H1 (cell line): ENCODE data around the gene ZNF697. TPM values are rescaled to one million over a fixed set of nuclear protein-coding genes. Genes with fewer than 3 reads are reported as not detected.

Experiments
- CTCF ChIA-PET: fragments of 300-600 bp; sonication (Branson Sonifier 250); formaldehyde crosslinking; loops from one replicate; lab custom pipeline; 2021; ENCODE audit not compliant: partially characterized antibody; lab: Charles Lee
- POLR2A ChIA-PET: fragments of 300-600 bp; sonication (Branson Sonifier 250); formaldehyde crosslinking; loops from one replicate; lab custom pipeline; 2021; ENCODE audit warnings: inconsistent platforms; ENCODE audit not compliant: partially characterized antibody; lab: Charles Lee
- DNase-seq, 2 experiments: peaks; one replicate each; pipeline versions ENCODE4 v3.0.0 to v3.0.0-alpha.2; 2010 to 2022; ENCODE audit warnings: low spot score in 2 of 2, low read depth in 1 of 2, mixed read lengths in 1 of 2
- FAIRE-seq: peaks from 2 replicates; lab custom pipeline; 2011; peaks lifted over from hg19 to GRCh38; lab: Jason Lieb, UNC
- H2AFZ ChIP-seq: 2 replicates; pipeline ENCODE4 v1.8.1; 2012; ENCODE audit warnings: low read length, inconsistent platforms
- H2AK5ac ChIP-seq: 2 replicates; pipeline ENCODE4 v1.6.1; 2013; ENCODE audit warnings: low read depth, low read length
- H2BK120ac ChIP-seq: replicated peaks from 2 replicates; pipeline ENCODE3; 2013; ENCODE audit warnings: low read depth, low read length, inconsistent platforms
- H2BK12ac ChIP-seq: 2 replicates; pipeline ENCODE4 v1.6.1; 2013; ENCODE audit warnings: low read depth, low read length
- H2BK15ac ChIP-seq: 2 replicates; pipeline ENCODE4 v1.6.1; 2013; ENCODE audit warnings: low read length
- H2BK20ac ChIP-seq: 2 replicates; pipeline ENCODE4 v1.6.1; 2013; ENCODE audit warnings: low read length
- H2BK5ac ChIP-seq: 2 replicates; pipeline ENCODE4 v1.6.1; 2013; ENCODE audit warnings: low read depth, low read length
- H3K14ac ChIP-seq: 2 replicates; pipeline ENCODE4 v1.6.1; 2013; ENCODE audit warnings: inconsistent platforms; ENCODE audit not compliant: insufficient read length
- H3K18ac ChIP-seq: 2 replicates; pipeline ENCODE4 v1.6.1; 2013; ENCODE audit warnings: low read length; ENCODE audit errors: extremely low read depth
- H3K23ac ChIP-seq: 2 replicates; pipeline ENCODE4 v1.6.1; 2013; ENCODE audit warnings: inconsistent platforms; ENCODE audit not compliant: insufficient read length
- H3K23me2 ChIP-seq: 2 replicates; pipeline ENCODE4 v1.6.1; 2013; ENCODE audit warnings: low read depth, low read length
- H3K27ac ChIP-seq: 2 replicates; pipeline ENCODE4 v1.6.1; 2011; ENCODE audit warnings: low read depth, low read length, inconsistent platforms
- H3K27me3 ChIP-seq, 4 experiments: replicated peaks in 1 of 4; 1 replicate in 1 of 4; 2 replicates in 3 of 4; pipeline versions ENCODE4 v1.6.1 to v1.8.1; 2011 to 2013; ENCODE audit warnings: low read length in 3 of 4, mild to moderate bottlenecking in 3 of 4, inconsistent platforms in 2 of 4, mixed read lengths in 2 of 4, moderate library complexity in 1 of 4; ENCODE audit not compliant: control insufficient read depth in 3 of 4, insufficient read depth in 3 of 4; ENCODE audit errors: extremely low read depth in 1 of 4
- H3K36me3 ChIP-seq, 4 experiments: 2 replicates each; pipeline versions ENCODE4 v1.6.1 to v1.8.1; 2011 to 2013; ENCODE audit warnings: mild to moderate bottlenecking in 4 of 4, low read length in 3 of 4, moderate library complexity in 2 of 4, control low read depth in 1 of 4, inconsistent platforms in 1 of 4; ENCODE audit not compliant: insufficient read depth in 4 of 4, control insufficient read depth in 2 of 4
- H3K4ac ChIP-seq: replicated peaks from 2 replicates; pipeline ENCODE3; 2013; ENCODE audit warnings: low read length, low read depth, mixed read lengths, inconsistent platforms; ENCODE audit not compliant: insufficient read length
- H3K4me1 ChIP-seq, 4 experiments: replicated peaks in 1 of 4; 1 replicate in 1 of 4; 2 replicates in 3 of 4; pipeline versions ENCODE4 v1.6.1 to v1.8.1; 2011 to 2013; ENCODE audit warnings: low read length in 3 of 4, inconsistent platforms in 2 of 4, mixed read lengths in 1 of 4; ENCODE audit not compliant: insufficient read depth in 4 of 4, control insufficient read depth in 3 of 4
- H3K4me2 ChIP-seq, 2 experiments: 2 replicates each; pipeline versions ENCODE4 v1.6.1 to v1.8.1; 2011 to 2013; ENCODE audit warnings: low read depth in 2 of 2, low read length in 2 of 2, control low read depth in 1 of 2, inconsistent platforms in 1 of 2, mild to moderate bottlenecking in 1 of 2; ENCODE audit not compliant: insufficient read depth in 1 of 2
- H3K4me3 ChIP-seq, 4 experiments: fragments of 200-600, 300-600 bp in 1 of 4; sonication (generic), shearing (Covaris generic), sonication (Bioruptor Twin) in 1 of 4; 2 replicates each; pipeline versions ENCODE4 v1.5.1 to v1.8.1; 2011 to 2016; ENCODE audit warnings: low read length in 4 of 4, low read depth in 3 of 4, control low read depth in 2 of 4, inconsistent platforms in 2 of 4, mild to moderate bottlenecking in 2 of 4, mixed read lengths in 1 of 4, moderate library complexity in 1 of 4; ENCODE audit not compliant: insufficient read depth in 2 of 4; ENCODE audit errors: extremely low read depth in 1 of 4
- H3K56ac ChIP-seq: replicated peaks from 2 replicates; pipeline ENCODE3; 2013; ENCODE audit warnings: low read depth, mild to moderate bottlenecking, mixed read lengths, low read length, inconsistent platforms; ENCODE audit not compliant: insufficient read length
- H3K79me1 ChIP-seq: 2 replicates; pipeline ENCODE4 v1.6.1; 2013; ENCODE audit warnings: low read depth, low read length, control low read depth
- H3K79me2 ChIP-seq, 2 experiments: 2 replicates each; pipeline versions ENCODE4 v1.6.1 to v1.8.1; 2012 to 2013; ENCODE audit warnings: low read length in 2 of 2, mild to moderate bottlenecking in 2 of 2, inconsistent platforms in 1 of 2; ENCODE audit not compliant: insufficient read depth in 2 of 2, control insufficient read depth in 1 of 2
- H3K9ac ChIP-seq, 4 experiments: replicated peaks in 1 of 4; 1 replicate in 1 of 4; 2 replicates in 3 of 4; pipeline versions ENCODE4 v1.6.1 to v1.8.1; 2011 to 2013; ENCODE audit warnings: low read depth in 3 of 4, low read length in 3 of 4, control low read depth in 2 of 4, mild to moderate bottlenecking in 2 of 4, moderate library complexity in 2 of 4, inconsistent platforms in 1 of 4; ENCODE audit errors: extremely low read depth in 1 of 4
- H3K9me3 ChIP-seq, 2 experiments: 2 replicates each; pipeline versions ENCODE4 v1.6.1 to v1.8.1; 2012 to 2013; ENCODE audit warnings: mild to moderate bottlenecking in 2 of 2, moderate library complexity in 2 of 2, control low read depth in 1 of 2, inconsistent platforms in 1 of 2, low read depth in 1 of 2, low read length in 1 of 2, mixed read lengths in 1 of 2; ENCODE audit not compliant: insufficient read depth in 2 of 2
- H4K20me1 ChIP-seq, 2 experiments: replicated peaks in 1 of 2; 2 replicates each; pipeline versions ENCODE3 to v1.8.1; 2011 to 2013; ENCODE audit warnings: inconsistent platforms in 2 of 2, low read length in 2 of 2, mild to moderate bottlenecking in 1 of 2; ENCODE audit not compliant: insufficient read depth in 2 of 2, control insufficient read depth in 1 of 2
- H4K5ac ChIP-seq: 2 replicates; pipeline ENCODE4 v1.6.1; 2013; ENCODE audit warnings: low read length, low read depth, mixed read lengths, inconsistent platforms; ENCODE audit not compliant: insufficient read length
- H4K8ac ChIP-seq: 2 replicates; pipeline ENCODE4 v1.8.0; 2013; ENCODE audit warnings: mild to moderate bottlenecking, moderate library complexity, low read length, inconsistent platforms; ENCODE audit not compliant: insufficient read depth; ENCODE audit errors: extremely low read depth
- H4K91ac ChIP-seq: replicated peaks from 2 replicates; pipeline ENCODE3; 2013; ENCODE audit warnings: low read length, mixed read lengths, inconsistent platforms; ENCODE audit not compliant: insufficient read length
- CBX5 ChIP-seq: fragments of 300-800, 300-1000 bp; sonication (generic); IDR thresholded peaks from 2 replicates; pipeline ENCODE4 v1.7.1; 2016; ENCODE audit warnings: antibody characterized with exemption, low read length, low read depth
- CHD2 ChIP-seq: IDR thresholded peaks from 2 replicates; pipeline ENCODE4 v1.6.1; 2012; ENCODE audit warnings: low read length, improper control_type of control experiment
- GABPA ChIP-seq: IDR thresholded peaks from 2 replicates; pipeline ENCODE4 v1.6.1; 2011; ENCODE audit warnings: mild to moderate bottlenecking, low read length, moderate library complexity, borderline replicate concordance; ENCODE audit not compliant: insufficient read depth
- HDAC6 ChIP-seq: IDR thresholded peaks from one replicate; pipeline ENCODE4 v1.7.1; 2012; ENCODE audit warnings: low read depth, mild to moderate bottlenecking, inconsistent platforms, low read length, moderate library complexity
- JUND ChIP-seq: IDR thresholded peaks from 2 replicates; pipeline ENCODE4 v1.6.1; 2011; ENCODE audit warnings: mild to moderate bottlenecking, improper control_type of control experiment, low read length
- POLR2A ChIP-seq, 2 experiments: IDR thresholded peaks; 1 replicate in 1 of 2; 2 replicates in 1 of 2; pipeline ENCODE4 v1.6.1; 2011; ENCODE audit warnings: low read depth in 2 of 2, low read length in 2 of 2, mild to moderate bottlenecking in 2 of 2; ENCODE audit errors: control extremely low read depth in 1 of 2
- RFX5 ChIP-seq: IDR thresholded peaks from 2 replicates; pipeline ENCODE4 v1.6.1; 2011; ENCODE audit warnings: low read depth, low read length, improper control_type of control experiment, borderline replicate concordance
- SAP30 ChIP-seq: fragments of 300-600 bp; sonication (generic); IDR thresholded peaks from 2 replicates; pipeline ENCODE4 v1.7.1; 2012; ENCODE audit warnings: low read length, moderate library complexity, mild to moderate bottlenecking, inconsistent platforms; ENCODE audit not compliant: insufficient read depth, insufficient replicate concordance
- SP2 ChIP-seq: IDR thresholded peaks from 2 replicates; pipeline ENCODE4 v1.6.1; 2012; ENCODE audit warnings: mild to moderate bottlenecking, low read length, inconsistent platforms
- TAF1 ChIP-seq: IDR thresholded peaks from 2 replicates; pipeline ENCODE4 v1.6.1; 2011; ENCODE audit warnings: mild to moderate bottlenecking, low read depth, low read length
- TCF12 ChIP-seq: IDR thresholded peaks from 2 replicates; pipeline ENCODE4 v1.6.1; 2011; ENCODE audit warnings: low read depth, mild to moderate bottlenecking, low read length
- WGBS, 2 experiments: shearing (Covaris generic) in 1 of 2; methylation state at CpG; one replicate each; pipeline versions ENCODE4 v1.1.6 to v1.1.7; 2013 to 2015; ENCODE audit warnings: low lambda C conversion rate in 2 of 2, mixed read lengths in 2 of 2, inconsistent platforms in 1 of 2, low coverage in 1 of 2, missing lambda C conversion rate in 1 of 2; ENCODE audit not compliant: insufficient replicate concordance in 2 of 2, insufficient coverage in 1 of 2, insufficient read length in 1 of 2; ENCODE audit errors: extremely low coverage in 1 of 2, missing lambda C conversion rate in 1 of 2; 5-methylcytosine and 5-hydroxymethylcytosine counted together
- polyA plus RNA-seq, 7 experiments: library from polyadenylated mRNA; depleted of rRNA in 3 of 7; stranded (reverse) in 5 of 7; unstranded in 2 of 7; fragments of >200 nt in 5 of 7; fragments of 200-250 nt in 2 of 7; gene quantifications; 1 replicate in 5 of 7; 2 replicates in 1 of 7; 4 replicates in 1 of 7; pipeline versions ENCODE4 v1.2.1 to v1.2.3, GENCODE V29; 2011 to 2013; ENCODE audit warnings: missing spikeins in 2 of 7, mixed read lengths in 2 of 7
- total RNA-seq: library from RNA; stranded (reverse); fragmentation: NEBNext Ultra II Directional; extraction: Animal tissue kit (Norgen Biotek cat#: 25700); gene quantifications from 2 replicates; pipeline ENCODE4 v1.2.1, GENCODE V29; 2021
- TF ChIP-seq, protein P1 (sequence below): IDR thresholded peaks from 2 replicates; pipeline ENCODE4 v1.6.1; 2011; ENCODE audit warnings: low read length, improper control_type of control experiment

Gene ZNF697
- total and polyA plus RNA-seq, 2 of the 8 experiments (the other 6 are each of a cell fraction or from before 2014, with no cell fraction given) = 5.6 to 18.3 TPM

DNA sequence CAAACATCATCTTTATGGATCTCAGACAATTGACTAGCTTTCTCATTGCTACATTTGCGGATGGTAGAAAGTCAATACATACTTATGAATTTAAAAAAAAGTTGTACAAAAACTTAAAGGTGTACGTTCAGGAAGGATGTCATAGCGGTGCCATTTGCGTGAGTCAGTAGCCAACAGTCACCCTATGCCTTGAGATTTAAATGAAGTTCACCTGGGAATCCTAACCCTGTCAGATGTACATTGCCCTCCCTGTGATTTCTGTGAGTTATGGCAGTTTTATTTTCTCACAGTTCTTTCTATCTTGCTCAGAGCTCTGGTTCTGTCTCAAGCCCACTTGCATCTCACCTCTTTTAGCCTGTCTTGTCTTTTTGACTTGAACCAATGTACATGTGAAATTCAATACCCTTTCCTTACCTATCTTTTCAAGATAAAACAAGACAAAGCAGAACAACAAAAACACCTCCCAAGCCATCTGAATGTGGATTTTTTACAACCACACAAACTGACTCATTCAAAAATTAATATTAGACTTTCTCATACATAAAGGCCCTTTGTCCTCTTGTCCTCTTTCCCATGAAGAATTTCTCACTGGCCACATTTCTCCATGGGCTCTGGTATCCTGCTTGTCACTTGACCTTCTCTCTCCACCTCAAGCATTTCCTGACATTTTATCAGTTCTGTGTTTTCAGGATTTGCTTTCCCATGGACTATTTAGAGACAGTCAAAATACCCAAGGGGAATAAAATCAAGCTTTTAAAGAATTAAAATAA lies 25.3 kb upstream of the ZNF697 start:
- Histone ChIP-seq H3K9me3 (no peaks in the 10 kb centered on the region), H3K36me3 (no peaks in the 10 kb centered on the region), H3K18ac (no peak overlapping the region), H4K20me1 (no peaks in the 10 kb centered on the region), H4K91ac (no peak overlapping the region), H3K4me3 (no peak overlapping the region), H4K8ac (no peak overlapping the region), H3K4me2 (no peak overlapping the region), H3K79me1 (no peaks in the 10 kb centered on the region), H4K5ac (no peak overlapping the region), H3K4ac (no peak overlapping the region), H2AFZ (no peak overlapping the region; the same call in 1 of the 2 replicates), H3K56ac (no peak overlapping the region), H3K14ac (no peak overlapping the region), H2BK15ac (no peak overlapping the region), H3K4me1 (peaks cover 0 to 8% (median 7%) of the 10 kb centered on the region in 4 experiments; a peak in 5 of 7 replicates), H2BK12ac (no peak overlapping the region), H2BK120ac (no peak overlapping the region), H2AK5ac (no peak overlapping the region), H3K23ac (no peak overlapping the region), H3K23me2 (no peaks in the 10 kb centered on the region; the same call in 1 of the 2 replicates), H2BK20ac (no peak overlapping the region), H3K27ac (no peak overlapping the region), H3K27me3 (no peaks in the 10 kb centered on the region), H2BK5ac (no peak overlapping the region), H3K9ac (no peak overlapping the region), H3K79me2 (no peaks in the 10 kb centered on the region)
- WGBS, 2 experiments = 91% methylated on average over 4 of the region's 4 CpGs; no CpG with 5 or more reads in 1 of the 2 experiments
- FAIRE-seq = no peak
- ChIA-PET CTCF (interaction anchor here (0.8 to 10.4 kb wide), 8 partner anchors 10 to 300 kb away, joined by 3 to 141 read pairs (median 39); partner anchors contain the start of genes PHGDH and ZNF697), POLR2A (interaction anchor here (0.6 to 10.2 kb wide), 6 partner anchors 25 to 85 kb away, joined by 3 to 167 read pairs (median 6); partner anchors contain the start of genes PHGDH and ZNF697)
- no peak for DNase-seq
- TF ChIP-seq SP2 (no peak), SAP30 (no peak), POLR2A (IDR thresholded peaks at IDR 0.05; ENCODE audit: control extremely low read depth in 1 of 2, low read depth in 2 of 2, low read length in 2 of 2) (no peak), JUND (no peak), TCF12 (no peak), GABPA (no peak), RFX5 (no peak), CHD2 (no peak), TAF1 (no peak), CBX5 (no peak), HDAC6 (no peak)
- TF ChIP-seq, protein P1, sequence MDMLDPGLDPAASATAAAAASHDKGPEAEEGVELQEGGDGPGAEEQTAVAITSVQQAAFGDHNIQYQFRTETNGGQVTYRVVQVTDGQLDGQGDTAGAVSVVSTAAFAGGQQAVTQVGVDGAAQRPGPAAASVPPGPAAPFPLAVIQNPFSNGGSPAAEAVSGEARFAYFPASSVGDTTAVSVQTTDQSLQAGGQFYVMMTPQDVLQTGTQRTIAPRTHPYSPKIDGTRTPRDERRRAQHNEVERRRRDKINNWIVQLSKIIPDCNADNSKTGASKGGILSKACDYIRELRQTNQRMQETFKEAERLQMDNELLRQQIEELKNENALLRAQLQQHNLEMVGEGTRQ = no peak
